DND-41 (cell line): ENCODE data around the gene KLHL30.
A peak's percentile ranks its signal among the peaks of the same experiment; 100 is the strongest.

Experiments used
- ATAC-seq: fragments of 200-7000 bp; cut with Tn5 transposase; 3 replicates; pipeline ENCODE4 v1.9.1; 2021; ENCODE audit warnings: low read depth; ENCODE audit not compliant: insufficient read depth
- DNase-seq: peaks from one replicate; pipeline ENCODE4 v3.0.0-alpha.2; 2020
- H2AFZ ChIP-seq: 2 replicates; pipeline ENCODE4 v1.6.0; 2012; ENCODE audit warnings: low read depth, low read length
- H3K27ac ChIP-seq: 2 replicates; pipeline ENCODE4 v1.5.1; 2012; ENCODE audit warnings: low read length, inconsistent platforms
- H3K27me3 ChIP-seq: fragments of 200-600 bp; sonication (generic); 2 replicates; pipeline ENCODE4 v1.6.0; 2012; ENCODE audit warnings: low read length, mild to moderate bottlenecking, inconsistent platforms; ENCODE audit not compliant: insufficient read depth, poor library complexity
- H3K36me3 ChIP-seq: 2 replicates; pipeline ENCODE4 v1.5.1; 2012; ENCODE audit warnings: low read length, inconsistent platforms; ENCODE audit not compliant: insufficient read depth
- H3K4me1 ChIP-seq: 2 replicates; pipeline ENCODE4 v1.5.1; 2012; ENCODE audit warnings: mild to moderate bottlenecking, low read length; ENCODE audit not compliant: insufficient read depth
- H3K4me2 ChIP-seq: 2 replicates; pipeline ENCODE4 v1.6.0; 2012; ENCODE audit warnings: mild to moderate bottlenecking, moderate library complexity, low read length, inconsistent platforms; ENCODE audit not compliant: insufficient read depth
- H3K4me3 ChIP-seq, 2 experiments: fragments of 200-600 bp in 1 of 2; shearing (Covaris generic) in 1 of 2; 2 replicates each; pipeline ENCODE4 v1.5.1; 2012 to 2016; ENCODE audit warnings: inconsistent platforms in 2 of 2, low read length in 2 of 2, mild to moderate bottlenecking in 2 of 2, low read depth in 1 of 2, moderate library complexity in 1 of 2
- H3K79me2 ChIP-seq: 2 replicates; pipeline ENCODE4 v1.6.0; 2012; ENCODE audit warnings: low read length, inconsistent platforms; ENCODE audit not compliant: insufficient read depth
- H3K9ac ChIP-seq: 2 replicates; pipeline ENCODE4 v1.6.0; 2012; ENCODE audit warnings: low read depth, mild to moderate bottlenecking, inconsistent platforms, low read length, moderate library complexity
- H3K9me3 ChIP-seq: 2 replicates; pipeline ENCODE4 v1.5.1; 2012; ENCODE audit warnings: low read length, moderate library complexity, mild to moderate bottlenecking, inconsistent platforms; ENCODE audit not compliant: insufficient read depth, severe bottlenecking
- H4K20me1 ChIP-seq: 2 replicates; pipeline ENCODE4 v1.6.0; 2012; ENCODE audit warnings: low read length; ENCODE audit not compliant: insufficient read depth
- CTCF ChIP-seq: IDR thresholded peaks from 2 replicates; pipeline ENCODE4 v1.5.1; 2012; ENCODE audit warnings: borderline replicate concordance, low read length, moderate library complexity, mild to moderate bottlenecking; ENCODE audit not compliant: poor library complexity, severe bottlenecking; ENCODE audit errors: extremely low read depth
- EZH2 ChIP-seq: IDR thresholded peaks from 3 replicates; pipeline ENCODE4 v1.6.1; 2012; ENCODE audit warnings: borderline replicate concordance, low read depth, mild to moderate bottlenecking, moderate library complexity, low read length, inconsistent platforms; ENCODE audit not compliant: severe bottlenecking

Gene KLHL30

GRCh38 chr2:238092486-238093035 is 45.9 kb upstream of the KLHL30 start:
- H2AFZ ChIP-seq: no peak overlapping the region
- H4K20me1 ChIP-seq: peaks cover 5% of the 10 kb centered on the region; the same call in 1 of the 2 replicates
- no peaks in the 10 kb centered on the region for H3K27me3 ChIP-seq
- H3K36me3 ChIP-seq: peaks cover 40% of the 10 kb centered on the region
- no peaks in the 10 kb centered on the region for H3K79me2 ChIP-seq
- H3K4me3 ChIP-seq: no peak overlapping the region
- no peaks in the 10 kb centered on the region for H3K9me3 ChIP-seq
- no peak overlapping the region for H3K4me2 ChIP-seq
- no peaks in the 10 kb centered on the region for H3K4me1 ChIP-seq
- DNase-seq: no peak
- H3K27ac ChIP-seq: no peak overlapping the region
- no peak overlapping the region for H3K9ac ChIP-seq
- peak; percentile 23; the same call in 1 of the 3 replicates for ATAC-seq
- TF ChIP-seq EZH2: no peak
- no peak for TF ChIP-seq CTCF

GRCh38 chr2:238093181-238094140 is 45.0 kb upstream of the KLHL30 start:
- no peak overlapping the region for H3K4me2 ChIP-seq
- no peak overlapping the region for H3K9ac ChIP-seq
- no peaks in the 10 kb centered on the region for H3K9me3 ChIP-seq
- TF ChIP-seq CTCF (no peak), EZH2 (no peak)
- no peaks in the 10 kb centered on the region for H3K27me3 ChIP-seq
- peaks cover 10% of the 10 kb centered on the region for H4K20me1 ChIP-seq
- H3K4me3 ChIP-seq: no peak overlapping the region
- ATAC-seq (no peak), DNase-seq (no peak)
- H3K4me1 ChIP-seq: no peaks in the 10 kb centered on the region
- H3K36me3 ChIP-seq: peaks cover 44% of the 10 kb centered on the region
- no peak overlapping the region for H3K27ac ChIP-seq
- no peak overlapping the region for H2AFZ ChIP-seq
- H3K79me2 ChIP-seq: no peaks in the 10 kb centered on the region

GRCh38 chr2:238094438-238095022 is 43.9 kb upstream of the KLHL30 start:
- Histone ChIP-seq H3K27me3 (no peaks in the 10 kb centered on the region), H3K27ac (no peak overlapping the region), H3K9ac (no peak overlapping the region), H3K4me3 (no peak overlapping the region), H3K4me1 (no peaks in the 10 kb centered on the region), H4K20me1 (peaks cover 14% of the 10 kb centered on the region), H3K79me2 (no peaks in the 10 kb centered on the region), H3K36me3 (peaks cover 44% of the 10 kb centered on the region), H2AFZ (no peak overlapping the region), H3K4me2 (no peak overlapping the region), H3K9me3 (no peaks in the 10 kb centered on the region)
- no peak for ATAC-seq
- DNase-seq: no peak
- TF ChIP-seq CTCF (no peak), EZH2 (no peak)
